DOHH2 (cell line): Measurements from ENCODE around the gene TIAL1.

Experiments used
- CTCF ChIP-seq: fragments of 200-600 bp; sonication (generic); IDR thresholded peaks from one replicate; pipeline ENCODE4 v1.5.1; 2014; ENCODE audit warnings: antibody characterized with exemption, mild to moderate bottlenecking, low read depth, low read length; ENCODE audit not compliant: poor library complexity, severe bottlenecking
- EZH2phosphoT487 ChIP-seq: fragments of 200-600 bp; sonication (generic); IDR thresholded peaks from 2 replicates; pipeline ENCODE4 v1.6.1; 2017; ENCODE audit warnings: borderline replicate concordance, mild to moderate bottlenecking, antibody characterized with exemption, low read length, moderate library complexity, mixed read lengths

GRCh38 chr10:119643306-119644204 lies 46.8 kb upstream of the TIAL1 start:
- no peak for TF ChIP-seq CTCF
- TF ChIP-seq EZH2phosphoT487 = no peak
